ENCODE results near the gene RBM4B.
"Not testable (repeated sequence)": the region's sequence is repeated elsewhere in the genome, so short reads cannot be mapped to it uniquely, and the experiment has no call there.

RBM4B gene

GRCh38 chr11:66643745-66644437 is 33.8 kb downstream of the RBM4B start:
- Histone ChIP-seq H3F3A (ENCODE audit: insufficient read depth, low read length) (no peaks in the 10 kb centered on the region), H3K27ac (ENCODE audit: low read depth, low read length, poor library complexity, severe bottlenecking) (no peak overlapping the region), H3K79me2 (ENCODE audit: insufficient read depth, low read length) (peaks cover 91% of the 10 kb centered on the region), H2AFZ (ENCODE audit: low read length) (no peak overlapping the region), H4K20me1 (ENCODE audit: insufficient read depth, low read length) (peaks cover 5% of the 10 kb centered on the region; the same call in 1 of the 2 replicates), H3K27me3 (ENCODE audit: insufficient read depth, low read length) (no peaks in the 10 kb centered on the region), H3K4me3 (ENCODE audit: low read depth, low read length, poor library complexity, severe bottlenecking) (no peak overlapping the region), H3K9me3 (ENCODE audit: low read length) (no peaks in the 10 kb centered on the region), H3K9me2 (ENCODE audit: low read depth, low read length) (no peaks in the 10 kb centered on the region), H3K4me2 (ENCODE audit: low read length) (no peak overlapping the region), H3K4me1 (ENCODE audit: insufficient read depth, low read length, severe bottlenecking) (peaks cover 38% of the 10 kb centered on the region), H3K9ac (ENCODE audit: low read length) (no peak overlapping the region), H3K36me3 (ENCODE audit: insufficient read depth, low read length) (peaks cover 100% of the 10 kb centered on the region)
- TF ChIP-seq EZH2 (IDR thresholded peaks at IDR 0.05; ENCODE audit: borderline replicate concordance, low read length) = no peak
- TF ChIP-seq, protein P1, sequence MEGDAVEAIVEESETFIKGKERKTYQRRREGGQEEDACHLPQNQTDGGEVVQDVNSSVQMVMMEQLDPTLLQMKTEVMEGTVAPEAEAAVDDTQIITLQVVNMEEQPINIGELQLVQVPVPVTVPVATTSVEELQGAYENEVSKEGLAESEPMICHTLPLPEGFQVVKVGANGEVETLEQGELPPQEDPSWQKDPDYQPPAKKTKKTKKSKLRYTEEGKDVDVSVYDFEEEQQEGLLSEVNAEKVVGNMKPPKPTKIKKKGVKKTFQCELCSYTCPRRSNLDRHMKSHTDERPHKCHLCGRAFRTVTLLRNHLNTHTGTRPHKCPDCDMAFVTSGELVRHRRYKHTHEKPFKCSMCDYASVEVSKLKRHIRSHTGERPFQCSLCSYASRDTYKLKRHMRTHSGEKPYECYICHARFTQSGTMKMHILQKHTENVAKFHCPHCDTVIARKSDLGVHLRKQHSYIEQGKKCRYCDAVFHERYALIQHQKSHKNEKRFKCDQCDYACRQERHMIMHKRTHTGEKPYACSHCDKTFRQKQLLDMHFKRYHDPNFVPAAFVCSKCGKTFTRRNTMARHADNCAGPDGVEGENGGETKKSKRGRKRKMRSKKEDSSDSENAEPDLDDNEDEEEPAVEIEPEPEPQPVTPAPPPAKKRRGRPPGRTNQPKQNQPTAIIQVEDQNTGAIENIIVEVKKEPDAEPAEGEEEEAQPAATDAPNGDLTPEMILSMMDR (IDR thresholded peaks at IDR 0.05; ENCODE audit: low read length) = no peak

GRCh38 chr11:66641834-66642233 is 35.9 kb downstream of the RBM4B start:
- peaks cover 86% of the 10 kb centered on the region for H3K79me2 ChIP-seq (ENCODE audit: insufficient read depth, low read length)
- H3K9me2 ChIP-seq (ENCODE audit: low read depth, low read length) = no peaks in the 10 kb centered on the region
- peak overlapping the region; percentile 100 for H3K4me2 ChIP-seq (ENCODE audit: low read length)
- no peaks in the 10 kb centered on the region for H3K27me3 ChIP-seq (ENCODE audit: insufficient read depth, low read length)
- H3K9ac ChIP-seq (ENCODE audit: low read length) = no peak overlapping the region; the same call in 1 of the 2 replicates
- no peak for TF ChIP-seq EZH2 (IDR thresholded peaks at IDR 0.05; ENCODE audit: borderline replicate concordance, low read length)
- no peaks in the 10 kb centered on the region for H3K9me3 ChIP-seq (ENCODE audit: low read length)
- H3K4me3 ChIP-seq (ENCODE audit: low read depth, low read length, poor library complexity, severe bottlenecking) = peak overlapping the region; percentile 96
- H3K36me3 ChIP-seq (ENCODE audit: insufficient read depth, low read length) = peaks cover 85% of the 10 kb centered on the region
- peaks cover 8% of the 10 kb centered on the region for H3F3A ChIP-seq (ENCODE audit: insufficient read depth, low read length)
- H2AFZ ChIP-seq (ENCODE audit: low read length) = no peak overlapping the region
- H3K27ac ChIP-seq (ENCODE audit: low read depth, low read length, poor library complexity, severe bottlenecking) = no peak overlapping the region
- H4K20me1 ChIP-seq (ENCODE audit: insufficient read depth, low read length) = peaks cover 5% of the 10 kb centered on the region; the same call in 1 of the 2 replicates
- H3K4me1 ChIP-seq (ENCODE audit: insufficient read depth, low read length, severe bottlenecking) = peaks cover 51% of the 10 kb centered on the region

DNA sequence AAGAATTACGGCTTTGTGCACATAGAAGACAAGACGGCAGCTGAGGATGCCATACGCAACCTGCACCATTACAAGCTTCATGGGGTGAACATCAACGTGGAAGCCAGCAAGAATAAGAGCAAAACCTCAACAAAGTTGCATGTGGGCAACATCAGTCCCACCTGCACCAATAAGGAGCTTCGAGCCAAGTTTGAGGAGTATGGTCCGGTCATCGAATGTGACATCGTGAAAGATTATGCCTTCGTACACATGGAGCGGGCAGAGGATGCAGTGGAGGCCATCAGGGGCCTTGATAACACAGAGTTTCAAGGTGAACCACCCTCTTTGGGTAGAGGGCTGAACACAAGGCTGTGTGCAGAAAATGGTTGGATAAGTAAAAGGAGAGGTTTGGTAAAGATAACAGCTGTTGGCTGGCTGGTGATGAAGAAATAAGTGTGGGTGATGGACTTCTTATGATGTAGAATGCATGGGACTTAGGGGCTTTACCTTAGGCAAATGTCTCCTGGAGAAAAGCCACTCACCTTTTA is 37.8 kb downstream of the RBM4B start:
- Histone ChIP-seq H3K36me3 (ENCODE audit: insufficient read depth, low read length) (peaks cover 83% of the 10 kb centered on the region), H3K4me2 (ENCODE audit: low read length) (peak overlapping the region; percentile 100), H3K4me3 (ENCODE audit: low read depth, low read length, poor library complexity, severe bottlenecking) (peak overlapping the region; percentile 96), H3K79me2 (ENCODE audit: insufficient read depth, low read length) (peaks cover 68% of the 10 kb centered on the region), H3K9ac (ENCODE audit: low read length) (peak overlapping the region; percentile 96), H3F3A (ENCODE audit: insufficient read depth, low read length) (peaks cover 16% of the 10 kb centered on the region), H3K4me1 (ENCODE audit: insufficient read depth, low read length, severe bottlenecking) (peaks cover 56% of the 10 kb centered on the region)
- H3K27ac ChIP-seq (ENCODE audit: low read depth, low read length, poor library complexity, severe bottlenecking); H4K20me1 ChIP-seq (ENCODE audit: insufficient read depth, low read length); H2AFZ ChIP-seq (ENCODE audit: low read length); H3K27me3 ChIP-seq (ENCODE audit: insufficient read depth, low read length); H3K9me3 ChIP-seq (ENCODE audit: low read length); H3K9me2 ChIP-seq (ENCODE audit: low read depth, low read length): not testable (repeated sequence)

- Histone ChIP-seq H3K27ac (ENCODE audit: low read depth, low read length, poor library complexity, severe bottlenecking) (peak overlapping the region; percentile 77), H3K4me3 (ENCODE audit: low read depth, low read length, poor library complexity, severe bottlenecking) (peak overlapping the region; percentile 96), H3K4me1 (ENCODE audit: insufficient read depth, low read length, severe bottlenecking) (peaks cover 56% of the 10 kb centered on the region), H3K79me2 (ENCODE audit: insufficient read depth, low read length) (peaks cover 68% of the 10 kb centered on the region), H3K27me3 (ENCODE audit: insufficient read depth, low read length) (no peaks in the 10 kb centered on the region), H3K9me3 (ENCODE audit: low read length) (no peaks in the 10 kb centered on the region), H3K9ac (ENCODE audit: low read length) (peak overlapping the region; percentile 96), H2AFZ (ENCODE audit: low read length) (no peak overlapping the region), H3F3A (ENCODE audit: insufficient read depth, low read length) (peaks cover 22% of the 10 kb centered on the region), H4K20me1 (ENCODE audit: insufficient read depth, low read length) (peaks cover 5% of the 10 kb centered on the region; the same call in 1 of the 2 replicates), H3K36me3 (ENCODE audit: insufficient read depth, low read length) (peaks cover 83% of the 10 kb centered on the region), H3K4me2 (ENCODE audit: low read length) (peak overlapping the region; percentile 100), H3K9me2 (ENCODE audit: low read depth, low read length) (no peaks in the 10 kb centered on the region)
- TF ChIP-seq, protein P1 (IDR thresholded peaks at IDR 0.05; ENCODE audit: low read length) = no peak
- no peak for TF ChIP-seq EZH2 (IDR thresholded peaks at IDR 0.05; ENCODE audit: borderline replicate concordance, low read length)
Measured at GRCh38 chr11:66639066-66639813, 38.4 kb downstream of the RBM4B start.

Measured in OCI-LY1 (cell line).